ENCODE data around the gene CCDC182.

- TF ChIP-seq POLR2A (IDR thresholded peaks at IDR 0.05) (no peak), CTCF (IDR thresholded peaks at IDR 0.05) (no peak)
Measured at GRCh38 chr17:57696050-57696449, 49.0 kb downstream of the CCDC182 start.
